OCI-LY7 (cell line): Measurements from ENCODE around the gene ABHD12. TPM values are rescaled to one million over a fixed set of nuclear protein-coding genes. Genes with fewer than 3 reads are reported as not detected.
"Not testable (repeated sequence)": the region's sequence is repeated elsewhere in the genome, so short reads cannot be mapped to it uniquely, and the experiment has no call there.

ENCODE experiments used
- BruUV-seq: library from RNA; stranded (reverse); fragments of 400-500 nt; replicated peaks from 2 replicates; lab custom pipeline; 2021; lab: Mats Ljungman, UMichigan
- CTCF ChIA-PET: fragments of 300-600 bp; sonication (Branson Sonifier 250); formaldehyde crosslinking; loops from one replicate; lab custom pipeline; 2022; ENCODE audit warnings: antibody characterized with exemption; ENCODE audit not compliant: unreplicated experiment; lab: Charles Lee
- POLR2A ChIA-PET: fragments of 300-600 bp; sonication (Branson Sonifier 250); formaldehyde crosslinking; loops from one replicate; lab custom pipeline; 2022; ENCODE audit warnings: antibody characterized with exemption; lab: Charles Lee
- DNase-seq: peaks from one replicate; pipeline ENCODE4 v3.0.0-alpha.2; 2015; ENCODE audit warnings: low spot score
- H2AFZ ChIP-seq: fragments of 200-600 bp; sonication (generic), shearing (Covaris generic); 2 replicates; pipeline ENCODE4 v1.6.1; 2014; ENCODE audit warnings: mild to moderate bottlenecking, antibody characterized with exemption, low read length, moderate library complexity
- H3K27ac ChIP-seq: fragments of 200-600 bp; sonication (generic); 2 replicates; pipeline ENCODE4 v1.5.1; 2014; ENCODE audit warnings: mixed run types, low read depth, mild to moderate bottlenecking, moderate library complexity, low read length, inconsistent platforms; ENCODE audit not compliant: poor library complexity, severe bottlenecking
- H3K36me3 ChIP-seq: fragments of 200-600 bp; sonication (generic); 2 replicates; pipeline ENCODE4 v1.6.1; 2014; ENCODE audit warnings: mild to moderate bottlenecking, antibody characterized with exemption, low read length, moderate library complexity, mixed read lengths; ENCODE audit not compliant: insufficient read depth
- H3K4me1 ChIP-seq: fragments of 200-600 bp; sonication (generic); 2 replicates; pipeline ENCODE4 v1.5.1; 2014; ENCODE audit warnings: mild to moderate bottlenecking, low read length; ENCODE audit not compliant: insufficient read depth, poor library complexity, severe bottlenecking
- H3K4me2 ChIP-seq: fragments of 200-600 bp; sonication (generic); 2 replicates; pipeline ENCODE4 v1.6.1; 2014; ENCODE audit warnings: mild to moderate bottlenecking, low read length
- H3K4me3 ChIP-seq: fragments of 200-600 bp; sonication (generic); 2 replicates; pipeline ENCODE4 v1.5.1; 2014; ENCODE audit warnings: mild to moderate bottlenecking, low read depth, low read length; ENCODE audit not compliant: poor library complexity, severe bottlenecking
- H3K79me2 ChIP-seq: fragments of 200-600 bp; sonication (generic); 2 replicates; pipeline ENCODE4 v1.6.1; 2016; ENCODE audit warnings: low read depth, mild to moderate bottlenecking, low read length, moderate library complexity, mixed read lengths; ENCODE audit not compliant: insufficient read depth
- H3K9me2 ChIP-seq: fragments of 200-600 bp; sonication (generic); 2 replicates; pipeline ENCODE4 v1.6.1; 2016; ENCODE audit warnings: mild to moderate bottlenecking, low read length, mixed read lengths; ENCODE audit not compliant: insufficient read depth
- H3K9me3 ChIP-seq: fragments of 200-600 bp; sonication (generic); 2 replicates; pipeline ENCODE4 v1.6.1; 2014; ENCODE audit warnings: mild to moderate bottlenecking, mixed run types, low read length, mixed read lengths
- H4K20me1 ChIP-seq: fragments of 200-600 bp; sonication (generic); 2 replicates; pipeline ENCODE4 v1.6.1; 2014; ENCODE audit warnings: mild to moderate bottlenecking, antibody characterized with exemption, low read length, moderate library complexity, mixed read lengths; ENCODE audit not compliant: insufficient read depth
- CTCF ChIP-seq: fragments of 200-600 bp; sonication (generic); conservative IDR thresholded peaks from 2 replicates; pipeline ENCODE4 v1.5.1; 2014; ENCODE audit warnings: mild to moderate bottlenecking, antibody characterized with exemption, low read length, moderate library complexity, mixed read lengths
- EZH2phosphoT487 ChIP-seq: fragments of 200-600 bp; sonication (generic); IDR thresholded peaks from 2 replicates; pipeline ENCODE4 v1.6.1; 2018; ENCODE audit warnings: low read depth, borderline replicate concordance, mild to moderate bottlenecking, mixed run types, antibody characterized with exemption, low read length, moderate library complexity, mixed read lengths
- intact Hi-C: fragments of 100-400 bp; cut with micrococcal nuclease; formaldehyde crosslinking; loops from one replicate; pipeline ENCODE4 v1.10.0; 2022; ENCODE audit not compliant: unreplicated experiment
- total RNA-seq, 2 experiments: library from RNA; depleted of rRNA in 1 of 2; stranded (reverse); fragments of >200 nt in 1 of 2; shearing (Covaris generic) in 1 of 2; gene quantifications; 2 replicates each; pipeline ENCODE4 v1.2.3, GENCODE V29; 2014 to 2022

ABHD12 gene
- total RNA-seq, 2 experiments from 2014 or later: 10.6 to 12.9 TPM

GRCh38 chr20:25407311-25408169 is 16.9 kb upstream of the ABHD12 start, which contains the start of gene GINS1:
GINS1 (plus strand) TSS chr20:25407673; CDS start chr20:25407821, 148 bp downstream.
- DNase-seq: peak; percentile 86
- Histone ChIP-seq H3K27ac (peak within 1 kb of the TSS; percentile 58), H3K4me2 (peak within 1 kb of the TSS; percentile 96), H2AFZ (peak within 1 kb of the TSS; percentile 99), H3K4me1 (peaks cover 16% of the 10 kb centered on the region), H3K4me3 (peak within 1 kb of the TSS; percentile 83), H4K20me1 (no peaks in the 10 kb centered on the region), H3K9me2 (no peaks in the 10 kb centered on the region), H3K9me3 (peaks cover 3% of the 10 kb centered on the region; the same call in 1 of the 2 replicates), H3K79me2 (peaks cover 21% of the 10 kb centered on the region), H3K36me3 (peaks cover 17% of the 10 kb centered on the region)
- TF ChIP-seq EZH2phosphoT487 (no peak), CTCF (no peak)
- POLR2A ChIA-PET: interaction anchor here (0.6 to 1.6 kb wide), 9 partner anchors 8 to 329 kb away, joined by 3 to 7 read pairs (median 4); no protein-coding TSS in a partner anchor
- intact Hi-C loops: loop anchor here (5.0 kb wide), 2 partner anchors 125 to 160 kb away; partner anchors contain the start of gene PYGB
- CTCF ChIA-PET: interaction anchor here (0.5 kb wide), 1 partner anchor 425 kb away, joined by 5 read pairs; no protein-coding TSS in a partner anchor
- TSS peak; percentile 85 for BruUV-seq

GRCh38 chr20:25402583-25402982 is 11.9 kb upstream of the ABHD12 start:
- no peaks in the 10 kb centered on the region for H3K9me2 ChIP-seq
- no TSS peak for BruUV-seq
- ChIA-PET CTCF (no interaction called here), POLR2A (no interaction called here)
- peaks cover 5% of the 10 kb centered on the region; the same call in 1 of the 2 replicates for H3K9me3 ChIP-seq
- H2AFZ ChIP-seq: no peak overlapping the region
- peak; percentile 30 for DNase-seq
- H3K4me2 ChIP-seq: no peak overlapping the region
- peaks cover 6% of the 10 kb centered on the region for H3K4me1 ChIP-seq
- no peaks in the 10 kb centered on the region for H4K20me1 ChIP-seq
- H3K79me2 ChIP-seq: peaks cover under 1% of the 10 kb centered on the region; the same call in 1 of the 2 replicates
- H3K36me3 ChIP-seq: no peaks in the 10 kb centered on the region
- no peak overlapping the region for H3K27ac ChIP-seq
- intact Hi-C loops: no loop called here
- no peak for TF ChIP-seq CTCF
- no peak overlapping the region for H3K4me3 ChIP-seq

GRCh38 chr20:25400291-25400732 is 9.7 kb upstream of the ABHD12 start:
- POLR2A ChIA-PET: interaction anchor here (1.1 kb wide), 1 partner anchor 7 kb away, joined by 3 read pairs; the partner anchor contains the start of gene GINS1
- intact Hi-C loops, BruUV-seq, H3K36me3 ChIP-seq, CTCF ChIA-PET, H3K9me2 ChIP-seq, H4K20me1 ChIP-seq, DNase-seq, H3K4me2 ChIP-seq, H2AFZ ChIP-seq, H3K4me3 ChIP-seq, H3K27ac ChIP-seq, H3K79me2 ChIP-seq, H3K4me1 ChIP-seq, H3K9me3 ChIP-seq: not testable (repeated sequence)
